ENCODE measurements around the gene JSRP1.

Gene JSRP1, protein sequence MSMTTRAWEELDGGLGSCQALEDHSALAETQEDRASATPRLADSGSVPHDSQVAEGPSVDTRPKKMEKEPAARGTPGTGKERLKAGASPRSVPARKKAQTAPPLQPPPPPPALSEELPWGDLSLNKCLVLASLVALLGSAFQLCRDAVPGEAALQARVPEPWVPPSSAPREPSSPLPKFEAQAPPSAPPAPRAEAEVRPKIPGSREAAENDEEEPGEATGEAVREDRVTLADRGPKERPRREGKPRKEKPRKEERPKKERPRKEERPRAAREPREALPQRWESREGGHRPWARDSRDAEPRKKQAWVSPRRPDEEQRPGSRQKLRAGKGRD

DNA sequence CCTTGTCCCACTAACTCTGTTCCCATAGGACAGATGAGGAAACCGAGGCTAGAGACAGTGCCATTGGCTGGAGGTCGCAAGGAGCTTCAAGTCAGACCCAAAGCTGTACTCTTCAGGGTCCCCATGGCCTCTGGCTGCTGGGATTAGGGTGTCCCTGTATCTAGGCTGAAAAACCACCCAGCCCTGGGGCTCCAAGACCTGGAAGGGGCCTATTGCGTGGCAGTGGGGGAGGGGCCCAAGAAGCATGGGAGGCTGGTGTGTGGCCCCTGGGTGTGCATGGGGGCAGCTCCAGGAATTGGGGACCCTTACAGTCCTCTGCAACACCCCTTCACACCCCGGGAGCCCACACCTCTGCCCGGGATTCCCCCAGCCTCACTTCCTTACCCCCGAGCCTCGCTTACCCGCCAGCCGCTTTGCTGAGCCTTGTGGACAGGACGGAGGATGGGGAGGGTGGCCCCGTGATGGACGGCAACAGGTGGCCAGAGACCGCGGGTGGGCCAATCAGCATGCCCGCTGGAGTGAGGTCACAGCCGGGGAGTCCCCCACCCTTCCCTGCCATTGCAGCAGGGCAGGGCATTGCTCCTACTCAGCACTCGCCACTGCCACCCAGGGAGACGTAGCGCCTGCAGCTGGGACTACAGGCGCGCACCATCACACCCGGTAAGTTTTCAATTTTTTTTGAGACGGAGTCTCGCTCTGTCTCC, at the start of gene JSRP1:
Gene JSRP1 (minus strand): TSS at position 436 of the 704 bp plus-strand sequence. CDS start 1,103 bp downstream, outside the sequence.
- DNase-seq (ENCODE audit: low read depth in 2 of 2) = no peak

DNA sequence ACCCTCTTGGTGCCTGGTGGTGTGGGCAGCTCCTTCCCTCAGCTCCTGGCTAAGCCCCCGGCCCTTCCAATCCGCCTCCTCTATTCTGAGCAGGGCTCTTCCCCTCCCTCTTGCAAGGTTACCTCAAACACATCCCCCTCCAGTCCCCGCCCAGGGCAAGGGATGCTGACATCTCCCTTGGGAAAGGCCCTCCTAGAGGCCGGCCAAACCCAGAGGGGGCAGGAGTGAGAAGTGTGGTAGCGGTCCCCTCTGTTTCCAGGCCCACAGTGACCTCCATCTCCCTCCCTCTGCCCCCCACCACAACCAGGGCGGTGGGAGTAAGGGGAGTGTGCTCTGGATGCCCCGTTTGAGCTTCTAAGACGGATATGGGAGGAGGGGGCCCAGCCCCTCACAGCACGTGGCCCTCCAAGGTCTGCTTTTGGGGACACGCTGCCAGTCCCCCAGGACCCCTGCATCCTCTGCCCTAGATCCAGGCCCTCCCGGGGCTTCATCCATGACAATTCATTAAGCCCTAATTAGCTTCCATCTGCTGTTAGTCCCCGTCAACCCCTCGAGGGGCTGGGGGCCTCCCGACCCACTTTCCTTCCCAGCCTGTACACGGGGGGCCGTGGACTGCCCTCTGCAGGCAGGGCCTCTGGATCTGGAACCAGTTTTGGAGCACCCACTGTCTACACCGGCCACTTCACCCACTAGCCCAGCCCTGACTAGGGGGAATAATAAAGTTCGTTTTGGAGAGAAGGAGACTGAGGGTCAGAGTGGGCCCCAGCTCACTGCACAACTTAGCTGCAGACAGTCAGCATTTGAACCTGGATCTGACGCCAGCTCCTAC, 49.4 kb upstream of the JSRP1 start:
- no peak for DNase-seq (ENCODE audit: low read depth in 2 of 2)

DNA sequence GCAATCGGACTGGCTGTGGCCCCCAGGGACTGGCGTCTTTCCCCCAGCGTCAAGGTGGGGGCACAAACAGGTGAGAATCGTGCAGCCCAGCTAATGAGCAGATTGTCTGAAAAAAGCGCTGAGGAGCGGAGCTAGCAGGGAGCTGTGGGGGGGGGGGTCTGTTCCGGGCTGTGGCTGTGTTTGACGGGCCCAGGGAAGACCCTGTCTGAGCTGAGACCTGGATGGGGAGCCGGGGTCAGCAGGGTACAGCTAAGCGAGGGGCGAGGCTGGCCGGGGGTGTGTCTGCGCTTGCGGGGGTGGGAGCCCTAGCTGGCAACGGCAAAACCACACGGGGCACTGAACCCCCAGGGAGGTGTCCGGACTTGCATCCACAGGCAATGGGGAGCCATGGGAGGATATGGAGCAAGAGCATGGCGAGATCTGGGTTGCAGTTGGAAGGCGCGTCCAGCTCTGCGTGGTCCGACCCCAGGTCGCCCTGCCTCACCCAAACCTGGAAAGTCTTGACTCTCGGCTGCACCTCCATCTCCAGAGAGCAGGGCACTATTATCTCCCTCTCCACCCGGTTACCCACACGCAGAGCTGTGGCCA, 47.1 kb upstream of the JSRP1 start:
- no peak for DNase-seq (ENCODE audit: low read depth in 2 of 2)

DNA sequence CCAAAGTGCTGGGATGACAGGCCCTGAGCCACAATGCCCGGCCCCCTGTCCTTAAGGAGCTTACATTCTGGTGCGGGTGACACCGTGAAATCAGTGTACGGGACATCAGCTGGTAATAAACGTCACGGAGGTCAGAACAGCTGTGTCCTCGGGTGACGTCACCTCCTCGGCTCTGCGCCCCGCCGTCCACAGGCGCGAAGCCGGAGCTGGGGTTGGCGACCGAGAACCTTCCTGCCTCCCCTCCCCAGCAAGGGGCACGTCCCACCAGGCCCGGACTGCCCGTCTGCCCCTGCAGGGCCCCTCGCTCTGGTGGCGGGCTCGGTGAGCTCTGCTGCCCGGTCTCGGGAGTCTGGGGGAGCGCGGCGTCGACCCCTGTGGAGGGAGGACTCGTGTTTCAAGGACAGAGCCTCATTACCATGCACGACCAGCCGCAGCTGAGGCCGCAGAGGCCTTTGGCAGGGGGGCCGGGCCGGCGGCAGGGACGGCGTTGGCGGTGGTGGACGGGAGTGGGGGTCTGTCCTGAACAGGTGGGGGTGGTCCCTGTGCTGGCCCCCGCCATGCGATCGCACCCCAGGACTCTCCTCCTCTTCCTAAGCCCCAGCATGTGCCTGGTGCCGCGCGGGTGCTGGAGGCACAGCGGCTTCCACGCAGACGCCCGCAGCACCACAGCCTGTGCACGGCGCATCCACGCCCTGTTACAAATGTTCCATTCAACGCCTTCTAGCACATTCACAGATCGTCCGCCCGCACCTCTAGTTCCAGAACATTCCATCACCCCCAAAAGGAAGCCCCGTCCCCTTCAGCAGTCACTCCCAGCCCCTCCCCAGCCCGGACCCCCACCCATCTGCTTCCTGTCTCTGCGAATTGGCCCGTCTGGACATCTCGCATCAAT, 46.3 kb upstream of the JSRP1 start:
- no peak for DNase-seq (ENCODE audit: low read depth in 2 of 2)

DNA sequence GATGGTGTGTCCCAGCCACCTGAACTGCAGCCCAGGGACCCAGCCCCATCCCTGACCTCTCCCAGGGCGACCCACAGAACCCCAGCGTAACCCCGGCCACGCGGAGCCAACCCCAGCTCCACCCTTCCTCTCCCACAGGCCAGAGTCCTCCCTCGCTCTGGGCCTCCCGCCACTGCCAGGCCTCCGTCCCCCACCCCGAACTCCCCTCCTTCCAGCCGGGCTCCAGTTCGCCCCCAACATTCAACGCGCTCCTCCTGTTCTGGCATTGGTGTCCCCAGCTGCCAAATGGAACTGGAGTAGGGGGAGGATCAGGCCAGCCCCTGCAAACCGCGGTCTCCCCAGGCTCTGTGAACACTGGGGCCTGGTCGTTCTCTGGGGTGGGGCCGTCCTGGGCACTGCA, 44.3 kb upstream of the JSRP1 start:
- no peak for DNase-seq (ENCODE audit: low read depth in 2 of 2)

DNA sequence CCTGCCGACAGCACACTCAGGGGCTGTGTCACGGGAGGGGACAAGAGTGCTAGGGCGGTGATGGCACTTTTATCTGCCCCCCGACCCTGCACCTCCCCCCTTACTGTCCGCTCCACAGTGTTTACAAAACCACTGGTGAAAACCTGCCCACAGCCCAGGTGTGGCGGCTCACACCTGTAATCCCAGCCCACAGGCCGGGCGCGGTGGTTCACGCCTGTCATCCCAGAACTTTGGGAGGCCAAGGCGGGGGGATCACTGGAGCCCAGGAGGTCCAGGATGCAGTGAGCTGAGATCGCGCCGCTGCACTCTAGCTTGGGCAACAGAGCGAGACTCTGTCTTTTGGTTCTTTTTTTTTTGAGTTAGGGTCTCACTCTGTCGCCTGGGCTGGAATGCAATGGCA, 39.9 kb upstream of the JSRP1 start:
- DNase-seq (ENCODE audit: low read depth in 2 of 2) = no peak

DNA sequence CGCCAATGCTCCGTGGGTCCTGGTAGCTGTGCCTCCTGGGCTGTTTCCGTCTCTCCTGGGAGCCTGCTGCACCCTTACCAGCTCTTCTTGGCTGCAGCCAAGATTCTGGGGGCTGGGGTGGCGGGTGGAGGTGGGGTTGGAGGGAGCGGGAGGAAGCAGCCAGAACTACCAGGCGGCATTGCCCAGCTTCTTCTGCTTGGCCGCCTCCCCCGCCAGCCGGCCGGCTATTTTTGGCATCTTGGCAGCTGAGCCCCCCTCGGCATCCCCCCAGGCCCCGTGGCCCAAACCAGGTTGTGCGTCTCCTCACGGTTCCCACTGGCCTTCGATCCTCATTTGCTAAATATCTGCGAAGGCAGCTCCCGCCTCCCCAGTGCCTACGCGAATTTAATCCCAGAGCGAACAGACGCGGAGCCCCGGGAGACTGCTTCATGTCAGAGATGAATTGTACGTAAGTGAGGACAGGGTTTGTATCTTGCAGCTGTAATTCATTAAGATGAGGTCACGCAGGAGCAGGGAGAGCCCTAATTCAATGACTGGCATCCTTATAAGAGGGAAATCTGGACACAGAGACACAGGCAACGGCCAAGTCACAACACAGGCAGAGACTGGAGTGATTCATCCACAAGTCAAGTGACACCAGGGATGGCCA, 38.6 kb upstream of the JSRP1 start:
- DNase-seq (ENCODE audit: low read depth in 2 of 2) = peak; percentile 42 to 55

DNA sequence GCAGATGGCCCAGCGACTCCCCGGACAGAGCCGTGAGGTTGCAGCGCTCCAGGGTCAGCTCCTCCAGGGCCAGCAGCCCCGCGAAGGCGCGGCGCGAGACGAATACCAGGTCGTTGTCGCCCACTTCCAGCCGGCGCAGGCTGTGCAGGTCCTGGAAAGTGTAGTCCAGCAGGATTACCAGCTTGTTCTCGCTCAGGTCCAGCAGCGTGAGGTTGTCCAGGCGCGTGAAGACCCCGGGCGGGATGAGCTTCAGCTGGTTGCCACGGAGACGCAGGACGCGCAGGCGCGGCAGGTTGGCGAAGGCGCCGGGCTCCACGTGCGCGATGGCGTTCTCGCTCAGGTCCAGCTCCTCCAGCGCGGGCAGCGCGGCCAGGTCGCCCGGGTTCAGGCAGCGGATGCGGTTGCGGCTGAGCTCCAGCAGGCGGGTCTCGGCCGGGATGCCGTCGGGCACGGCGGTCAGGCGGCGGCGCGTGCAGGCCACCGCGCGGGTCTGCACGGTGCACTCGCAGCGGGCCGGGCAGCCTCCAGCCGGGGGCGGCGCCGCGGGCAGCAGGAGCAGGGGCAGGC, 35.1 kb upstream of the JSRP1 start:
- no peak for DNase-seq (ENCODE audit: low read depth in 2 of 2)

DNA sequence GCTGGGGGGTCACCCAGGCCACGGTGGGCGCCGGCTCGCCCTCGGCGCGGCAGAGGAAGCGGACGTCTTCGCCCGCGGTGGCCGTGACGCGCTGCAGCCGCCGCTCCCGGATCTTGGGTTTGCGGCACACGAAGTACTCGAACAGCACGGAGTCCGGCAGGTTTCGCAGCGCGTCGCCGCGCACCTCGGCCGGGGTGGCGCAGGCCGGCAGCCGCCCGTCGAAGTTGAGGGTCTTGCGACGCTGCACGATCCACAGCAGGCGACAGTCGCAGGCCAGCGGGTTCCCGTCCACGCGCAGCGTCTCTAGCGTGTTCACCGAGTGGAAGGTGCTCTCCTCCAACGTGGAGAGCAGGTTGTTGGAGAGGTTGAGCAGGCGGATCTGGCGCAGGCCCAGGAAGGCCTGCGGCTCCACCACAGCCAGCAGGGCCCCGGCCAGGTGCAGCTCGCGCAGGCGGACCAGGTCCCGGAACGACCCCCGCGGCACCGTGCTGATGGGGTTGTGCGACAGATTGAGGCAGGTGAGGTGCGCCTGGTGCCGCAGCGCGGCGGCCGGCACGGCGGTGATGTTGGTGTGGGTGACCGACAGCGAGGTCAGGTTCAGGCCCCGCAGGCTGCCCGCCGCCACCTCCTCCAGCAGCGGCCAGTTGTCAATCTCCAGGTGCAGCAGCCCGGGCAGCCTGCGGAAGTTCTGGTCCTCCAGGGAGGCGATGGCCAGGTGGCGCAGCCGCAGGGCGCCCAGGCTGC, 34.4 kb upstream of the JSRP1 start:
- no peak for DNase-seq (ENCODE audit: low read depth in 2 of 2)

DNA sequence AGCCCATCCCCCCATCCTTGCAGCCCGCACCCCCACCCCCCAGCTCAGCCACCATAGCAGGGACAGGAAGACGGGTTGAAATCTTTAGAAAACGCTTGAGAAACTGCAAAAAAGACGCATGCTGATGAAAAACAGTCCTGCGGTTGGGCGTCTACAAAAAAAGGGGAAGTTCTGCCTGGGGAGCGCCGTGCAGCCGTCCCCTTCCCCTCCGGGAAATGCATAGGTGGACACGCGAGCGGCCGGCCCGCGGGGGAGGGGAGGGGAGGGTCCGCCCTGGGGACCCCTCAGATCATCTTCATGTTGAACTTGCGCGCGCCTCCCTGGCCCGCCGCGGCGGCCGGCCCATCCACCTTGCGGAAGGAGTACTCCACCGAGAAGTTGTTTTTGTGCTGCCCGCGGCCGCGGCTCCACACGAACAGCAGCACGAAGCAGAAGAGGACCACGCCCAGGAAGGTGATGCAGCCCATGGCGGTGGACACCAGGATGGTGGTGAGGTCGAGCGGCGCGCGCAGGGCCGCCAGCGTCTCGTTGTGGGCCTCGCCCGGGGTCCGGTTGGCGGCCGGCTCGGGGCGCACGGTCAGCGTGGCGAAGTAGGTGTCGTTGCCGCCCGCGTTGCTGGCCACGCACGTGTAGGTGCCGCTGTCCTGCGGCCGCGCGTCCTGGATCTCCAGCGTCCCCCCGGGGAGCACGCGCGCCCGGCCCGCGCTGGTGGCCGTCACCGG, 33.7 kb upstream of the JSRP1 start:
- no peak for DNase-seq (ENCODE audit: low read depth in 2 of 2)

DNA sequence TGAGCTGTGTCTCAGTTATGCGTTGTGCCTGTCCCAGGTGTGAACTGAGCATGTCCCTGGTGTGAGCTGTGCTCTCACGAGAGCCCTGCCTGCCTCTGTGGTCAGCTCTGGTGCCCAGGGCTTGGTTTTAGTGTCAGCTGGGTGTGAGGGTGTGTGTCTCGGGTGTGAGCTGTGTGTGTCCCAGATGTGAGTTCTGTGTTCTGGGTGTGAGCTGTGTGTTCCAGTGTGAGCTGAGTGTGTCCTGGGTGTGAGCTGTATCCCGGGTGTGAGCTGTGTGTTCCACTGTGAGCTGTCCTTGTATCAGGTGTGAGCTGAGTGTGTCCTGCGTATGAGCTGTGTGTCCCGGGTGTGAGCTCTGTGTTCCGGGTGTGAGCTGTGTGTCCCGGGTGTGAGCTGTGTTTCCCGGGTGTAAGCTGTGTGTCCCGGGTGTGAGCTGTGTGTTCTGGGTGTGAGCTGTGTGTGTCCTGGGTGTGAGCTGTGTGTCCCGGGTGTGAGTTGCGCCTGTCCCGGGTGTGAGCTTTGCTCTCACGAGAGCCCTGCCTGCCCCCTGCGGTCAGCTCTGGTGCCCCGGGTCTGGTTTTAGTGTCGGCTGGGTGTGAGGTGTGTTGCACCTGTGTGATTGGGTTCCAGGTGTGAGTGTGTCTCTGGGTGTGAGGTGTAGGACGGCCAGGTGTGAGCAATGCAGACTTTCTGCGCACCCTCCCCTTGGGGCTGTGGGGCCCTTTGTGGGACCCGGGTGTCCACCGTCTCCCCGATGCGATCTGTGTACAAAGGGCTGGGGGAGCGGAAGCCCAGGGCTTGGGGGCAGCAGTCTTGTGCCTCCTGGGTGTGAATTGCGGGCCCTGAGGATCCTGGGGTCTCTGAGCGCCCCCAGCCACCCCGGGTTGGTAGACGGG, 32.8 kb upstream of the JSRP1 start:
- DNase-seq (ENCODE audit: low read depth in 2 of 2) = no peak

DNA sequence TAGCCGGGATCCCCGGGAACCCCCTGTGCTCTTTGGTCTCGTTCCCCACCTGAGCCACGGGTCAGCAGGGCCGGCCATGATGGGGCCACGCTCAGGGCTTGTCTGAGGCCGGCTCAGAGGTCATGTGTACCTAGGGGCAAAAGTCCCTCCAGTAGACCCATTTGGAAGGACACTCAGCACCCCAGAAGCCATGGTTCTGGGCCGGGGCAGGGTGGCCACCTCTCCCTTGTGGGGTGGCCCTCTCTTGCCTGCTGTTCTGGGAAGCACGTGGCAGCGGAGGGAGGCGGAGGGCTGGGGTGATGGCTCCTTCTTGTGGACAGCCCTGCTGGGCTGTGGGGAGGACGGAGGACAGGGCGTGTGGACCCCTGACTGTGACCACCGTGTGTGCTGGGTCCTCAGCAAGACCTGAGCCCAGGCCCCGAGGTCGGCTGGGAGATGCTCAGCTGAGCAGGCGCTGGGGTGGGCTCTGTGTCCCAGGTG, 32.2 kb upstream of the JSRP1 start:
- DNase-seq (ENCODE audit: low read depth in 2 of 2) = no peak

DNA sequence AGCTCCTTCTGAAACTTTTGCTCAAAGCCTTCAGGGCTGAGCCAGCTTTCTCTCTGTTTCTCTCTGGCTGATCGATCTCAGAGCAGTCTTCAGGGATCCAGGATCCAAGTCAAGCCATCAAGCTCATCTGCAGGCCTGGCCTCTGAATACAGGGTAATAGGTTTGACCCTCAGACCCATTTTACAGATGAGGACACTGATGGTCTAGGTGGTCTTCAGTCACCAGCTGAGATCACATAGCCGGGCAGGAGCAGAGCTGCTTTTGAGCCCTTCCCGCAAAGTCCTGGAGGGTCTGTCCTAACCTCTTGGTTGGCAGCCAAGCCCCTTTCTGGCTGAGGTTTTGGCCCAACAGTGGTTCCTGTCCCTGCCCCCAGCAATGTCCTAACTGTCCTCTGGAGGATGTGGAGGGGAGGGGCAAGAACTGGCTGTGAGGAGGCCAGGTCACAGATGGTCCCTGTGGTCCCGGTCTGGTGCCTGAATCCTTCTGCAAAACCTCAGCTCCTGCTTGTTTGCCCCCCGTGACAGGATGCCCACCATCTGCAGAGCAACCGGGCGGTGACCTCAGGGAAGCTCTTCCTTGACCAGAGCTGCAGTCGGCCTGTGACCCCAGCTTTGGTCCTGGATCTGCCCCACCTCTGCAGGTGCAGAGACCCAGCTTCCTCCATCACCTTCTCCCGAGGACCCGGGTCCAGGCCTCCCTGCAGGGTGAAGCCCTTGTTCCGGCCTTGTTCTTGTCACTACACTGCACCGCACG, 31.5 kb upstream of the JSRP1 start:
- DNase-seq (ENCODE audit: low read depth in 2 of 2) = no peak

DNA sequence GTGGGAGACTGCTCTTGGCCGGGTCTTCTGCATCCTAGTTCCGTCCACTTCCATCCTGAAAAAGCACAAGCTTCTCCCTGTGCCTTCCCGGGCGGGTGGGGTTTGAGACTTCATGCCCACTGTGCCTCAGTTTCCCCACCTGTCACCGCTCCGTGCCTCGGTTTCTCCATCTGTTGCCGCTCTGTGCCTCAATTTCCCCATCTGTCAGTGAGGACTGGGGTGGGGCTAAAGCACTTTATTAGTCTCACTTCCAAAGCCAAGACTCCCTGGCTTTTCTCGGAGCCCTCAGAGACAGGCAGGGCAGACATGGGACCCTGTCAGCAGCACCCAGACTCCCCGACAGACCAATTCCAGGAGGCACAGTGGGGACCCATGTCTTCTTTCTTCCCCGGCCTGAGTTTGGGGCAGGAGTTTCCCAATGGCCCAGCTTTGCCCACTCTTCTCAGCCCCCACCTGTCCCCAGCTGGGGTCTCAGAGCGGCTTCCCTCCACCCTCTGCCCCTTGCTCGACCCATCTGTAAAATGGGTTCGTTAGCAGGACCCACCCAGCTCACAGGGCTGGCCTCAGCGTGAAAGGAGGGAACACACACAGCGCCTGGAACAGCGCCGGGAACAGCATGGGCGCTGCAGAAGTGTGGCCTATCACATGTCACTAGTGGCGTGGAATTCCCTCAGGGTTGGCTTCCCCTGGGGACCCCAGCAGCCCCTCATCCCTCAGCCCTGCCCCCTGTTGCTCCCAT, 30.4 kb upstream of the JSRP1 start:
- DNase-seq (ENCODE audit: low read depth in 2 of 2) = no peak

DNA sequence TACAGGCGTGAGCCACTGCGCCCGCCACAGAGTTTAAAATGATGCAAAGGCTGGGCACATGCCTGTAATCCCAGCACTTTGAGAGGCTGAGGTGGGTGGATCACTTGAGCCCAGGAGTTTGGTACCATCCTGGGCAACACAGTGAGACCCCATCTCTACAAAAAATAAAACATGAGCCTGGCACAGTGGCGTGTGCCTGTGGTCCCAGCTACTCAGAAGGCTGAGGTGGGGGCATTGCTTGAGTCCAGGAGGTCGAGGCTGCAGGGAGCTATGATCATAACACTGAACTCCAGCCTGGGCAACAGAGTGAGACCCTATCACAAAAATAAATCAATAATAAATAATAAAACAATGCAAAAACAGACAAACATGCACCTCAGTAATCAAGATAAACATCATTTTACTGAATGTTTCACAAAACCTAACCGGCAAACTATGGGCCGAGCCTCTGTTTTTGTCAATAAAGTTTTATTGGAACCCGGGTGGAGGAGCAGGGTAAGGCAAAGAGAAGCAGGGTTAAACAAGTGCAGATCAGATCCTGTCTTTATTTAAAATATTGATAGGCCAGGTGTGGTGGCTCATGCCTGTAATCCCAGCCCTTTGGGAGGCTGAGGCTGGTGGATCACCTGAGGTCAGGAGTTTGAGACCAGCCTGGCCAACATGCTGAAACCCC, 27.8 kb upstream of the JSRP1 start:
- no peak for DNase-seq (ENCODE audit: low read depth in 2 of 2)

DNA sequence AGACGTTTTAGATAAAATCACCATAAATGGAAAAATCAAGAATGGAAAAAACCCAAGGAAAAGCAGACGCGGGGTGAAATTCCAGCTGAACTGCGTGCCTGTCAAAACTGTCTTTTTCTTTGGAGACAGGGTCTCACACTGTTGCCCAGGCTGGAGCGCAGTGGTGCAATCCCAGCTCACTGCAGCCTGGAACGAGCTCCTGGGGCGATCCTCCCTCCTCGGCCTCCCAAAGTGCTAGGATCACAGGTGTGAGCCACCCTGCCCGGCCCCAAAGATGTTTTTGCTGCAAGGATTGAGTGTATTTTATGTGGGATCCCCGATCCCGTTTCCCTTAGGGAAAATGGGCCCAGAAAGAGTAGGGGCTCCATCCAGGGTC, 26.6 kb upstream of the JSRP1 start:
- no peak for DNase-seq (ENCODE audit: low read depth in 2 of 2)
